ENCODE results near the gene CMTM4. TPM values are rescaled to one million over a fixed set of nuclear protein-coding genes. Genes with fewer than 3 reads are reported as not detected.

Gene CMTM4
- polyA plus RNA-seq, 1 of the 3 experiments (the other 2 are of a cell fraction): 21.7 TPM

GRCh38 chr16:66677836-66678235, 18.7 kb downstream of the CMTM4 start:
- Histone ChIP-seq H3K36me3 (replicated peaks in 1 of 2; ENCODE audit: control insufficient read depth in 1 of 2, insufficient read depth in 2 of 2, low read length in 1 of 2) (no peaks in the 10 kb centered on the region), H3K79me2 (ENCODE audit: insufficient read depth) (peaks cover 26% of the 10 kb centered on the region), H3F3A (replicated peaks; ENCODE audit: insufficient read depth) (peaks cover 10% of the 10 kb centered on the region), H3K9me2 (no peaks in the 10 kb centered on the region), H2AFZ (ENCODE audit: low read depth) (no peak overlapping the region), H3K4me2 (no peak overlapping the region), H3K27ac (ENCODE audit: low read depth in 2 of 2, low read length in 1 of 2) (peak overlapping the region in 1 of 2 experiments; percentile 32; a peak in 1 of 4 replicates), H3K27me3 (ENCODE audit: insufficient read depth) (no peaks in the 10 kb centered on the region), H3K4me1 (ENCODE audit: control insufficient read depth in 1 of 2, insufficient read depth in 2 of 2, low read depth in 1 of 2, low read length in 1 of 2) (0 out of 4 replicates have a peak, but pooled peaks cover 0 to 5% of the 10 kb centered on the region in 2 experiments), H4K20me1 (ENCODE audit: insufficient read depth) (no peaks in the 10 kb centered on the region), H3K4me3 (ENCODE audit: low read depth in 2 of 2, low read length in 1 of 2) (no peak overlapping the region), H3K9ac (no peak overlapping the region), H3K9me3 (no peaks in the 10 kb centered on the region)
- no peak for DNase-seq
- TF ChIP-seq EZH2phosphoT487 (IDR thresholded peaks at IDR 0.05; ENCODE audit: borderline replicate concordance, low read depth) (no peak), PBX3 (IDR thresholded peaks at IDR 0.05) (no peak), MEF2A (IDR thresholded peaks at IDR 0.05; ENCODE audit: borderline replicate concordance, low read depth) (no peak), RAD21 (IDR thresholded peaks at IDR 0.05; ENCODE audit: low read length) (no peak), JUND (IDR thresholded peaks at IDR 0.05) (no peak), SMC3 (IDR thresholded peaks at IDR 0.05; ENCODE audit: low read depth, low read length) (no peak), GATA2 (CRISPR knock-in tag; IDR thresholded peaks at IDR 0.05) (no peak), NRF1 (IDR thresholded peaks at IDR 0.05; ENCODE audit: low read depth, low read length) (no peak)
- TF ChIP-seq, protein P1, sequence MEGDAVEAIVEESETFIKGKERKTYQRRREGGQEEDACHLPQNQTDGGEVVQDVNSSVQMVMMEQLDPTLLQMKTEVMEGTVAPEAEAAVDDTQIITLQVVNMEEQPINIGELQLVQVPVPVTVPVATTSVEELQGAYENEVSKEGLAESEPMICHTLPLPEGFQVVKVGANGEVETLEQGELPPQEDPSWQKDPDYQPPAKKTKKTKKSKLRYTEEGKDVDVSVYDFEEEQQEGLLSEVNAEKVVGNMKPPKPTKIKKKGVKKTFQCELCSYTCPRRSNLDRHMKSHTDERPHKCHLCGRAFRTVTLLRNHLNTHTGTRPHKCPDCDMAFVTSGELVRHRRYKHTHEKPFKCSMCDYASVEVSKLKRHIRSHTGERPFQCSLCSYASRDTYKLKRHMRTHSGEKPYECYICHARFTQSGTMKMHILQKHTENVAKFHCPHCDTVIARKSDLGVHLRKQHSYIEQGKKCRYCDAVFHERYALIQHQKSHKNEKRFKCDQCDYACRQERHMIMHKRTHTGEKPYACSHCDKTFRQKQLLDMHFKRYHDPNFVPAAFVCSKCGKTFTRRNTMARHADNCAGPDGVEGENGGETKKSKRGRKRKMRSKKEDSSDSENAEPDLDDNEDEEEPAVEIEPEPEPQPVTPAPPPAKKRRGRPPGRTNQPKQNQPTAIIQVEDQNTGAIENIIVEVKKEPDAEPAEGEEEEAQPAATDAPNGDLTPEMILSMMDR (IDR thresholded peaks at IDR 0.05): no peak
- TF ChIP-seq, protein P2, sequence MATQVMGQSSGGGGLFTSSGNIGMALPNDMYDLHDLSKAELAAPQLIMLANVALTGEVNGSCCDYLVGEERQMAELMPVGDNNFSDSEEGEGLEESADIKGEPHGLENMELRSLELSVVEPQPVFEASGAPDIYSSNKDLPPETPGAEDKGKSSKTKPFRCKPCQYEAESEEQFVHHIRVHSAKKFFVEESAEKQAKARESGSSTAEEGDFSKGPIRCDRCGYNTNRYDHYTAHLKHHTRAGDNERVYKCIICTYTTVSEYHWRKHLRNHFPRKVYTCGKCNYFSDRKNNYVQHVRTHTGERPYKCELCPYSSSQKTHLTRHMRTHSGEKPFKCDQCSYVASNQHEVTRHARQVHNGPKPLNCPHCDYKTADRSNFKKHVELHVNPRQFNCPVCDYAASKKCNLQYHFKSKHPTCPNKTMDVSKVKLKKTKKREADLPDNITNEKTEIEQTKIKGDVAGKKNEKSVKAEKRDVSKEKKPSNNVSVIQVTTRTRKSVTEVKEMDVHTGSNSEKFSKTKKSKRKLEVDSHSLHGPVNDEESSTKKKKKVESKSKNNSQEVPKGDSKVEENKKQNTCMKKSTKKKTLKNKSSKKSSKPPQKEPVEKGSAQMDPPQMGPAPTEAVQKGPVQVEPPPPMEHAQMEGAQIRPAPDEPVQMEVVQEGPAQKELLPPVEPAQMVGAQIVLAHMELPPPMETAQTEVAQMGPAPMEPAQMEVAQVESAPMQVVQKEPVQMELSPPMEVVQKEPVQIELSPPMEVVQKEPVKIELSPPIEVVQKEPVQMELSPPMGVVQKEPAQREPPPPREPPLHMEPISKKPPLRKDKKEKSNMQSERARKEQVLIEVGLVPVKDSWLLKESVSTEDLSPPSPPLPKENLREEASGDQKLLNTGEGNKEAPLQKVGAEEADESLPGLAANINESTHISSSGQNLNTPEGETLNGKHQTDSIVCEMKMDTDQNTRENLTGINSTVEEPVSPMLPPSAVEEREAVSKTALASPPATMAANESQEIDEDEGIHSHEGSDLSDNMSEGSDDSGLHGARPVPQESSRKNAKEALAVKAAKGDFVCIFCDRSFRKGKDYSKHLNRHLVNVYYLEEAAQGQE (IDR thresholded peaks at IDR 0.05; ENCODE audit: low read depth, low read length): no peak
- 100% methylated on average over 6 of the region's 6 CpGs for WGBS (ENCODE audit: low lambda C conversion rate)
- POLR2A ChIA-PET: no interaction called here
- CTCF ChIA-PET: interaction anchor here (0.7 to 2.1 kb wide), 5 partner anchors 14 to 195 kb away, joined by 4 to 9 read pairs (median 4); no protein-coding TSS in a partner anchor

DNA sequence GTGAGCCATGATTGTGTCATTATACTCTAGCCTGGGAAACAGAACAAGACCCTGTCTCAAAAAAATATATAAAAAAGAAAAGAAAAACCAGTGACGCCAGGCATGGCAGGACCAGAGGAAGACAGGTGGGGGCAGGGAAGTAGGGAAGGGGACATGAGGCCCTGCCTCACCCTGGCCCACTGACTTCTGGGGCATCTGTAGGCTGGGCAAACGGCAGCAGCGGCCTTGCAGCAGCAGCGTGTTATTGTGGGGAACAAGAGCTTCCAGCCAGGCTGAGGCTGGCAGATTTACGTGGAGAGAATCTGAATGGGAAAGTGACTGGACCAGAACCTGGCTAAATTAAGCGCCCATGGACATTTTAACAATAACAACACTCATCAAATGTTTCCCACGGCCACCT, 19.4 kb downstream of the CMTM4 start:
- Histone ChIP-seq H4K20me1 (ENCODE audit: insufficient read depth) (no peaks in the 10 kb centered on the region), H2AFZ (ENCODE audit: low read depth) (no peak overlapping the region), H3K4me3 (ENCODE audit: low read depth in 2 of 2, low read length in 1 of 2) (no peak overlapping the region), H3K36me3 (replicated peaks in 1 of 2; ENCODE audit: control insufficient read depth in 1 of 2, insufficient read depth in 2 of 2, low read length in 1 of 2) (no peaks in the 10 kb centered on the region), H3F3A (replicated peaks; ENCODE audit: insufficient read depth) (peaks cover 6% of the 10 kb centered on the region), H3K9me2 (no peaks in the 10 kb centered on the region), H3K4me2 (no peak overlapping the region), H3K27ac (ENCODE audit: low read depth in 2 of 2, low read length in 1 of 2) (no peak overlapping the region), H3K4me1 (ENCODE audit: control insufficient read depth in 1 of 2, insufficient read depth in 2 of 2, low read depth in 1 of 2, low read length in 1 of 2) (no peaks in the 10 kb centered on the region), H3K9me3 (no peaks in the 10 kb centered on the region), H3K79me2 (ENCODE audit: insufficient read depth) (peaks cover 26% of the 10 kb centered on the region), H3K9ac (no peak overlapping the region), H3K27me3 (ENCODE audit: insufficient read depth) (no peaks in the 10 kb centered on the region)
- DNase-seq: no peak
- CTCF ChIA-PET: interaction anchor here (0.7 to 2.1 kb wide), 5 partner anchors 14 to 196 kb away, joined by 4 to 9 read pairs (median 4); no protein-coding TSS in a partner anchor
- WGBS (ENCODE audit: low lambda C conversion rate): 97% methylated on average over 7 of the region's 7 CpGs
- POLR2A ChIA-PET: no interaction called here
- TF ChIP-seq YY1 (IDR thresholded peaks at IDR 0.05; ENCODE audit: low read depth) (no peak), FOSL2 (IDR thresholded peaks at IDR 0.05; ENCODE audit: borderline replicate concordance, low read depth) (no peak), FOXM1 (IDR thresholded peaks at IDR 0.05; ENCODE audit: low read depth) (no peak), POLR2AphosphoS5 (IDR thresholded peaks at IDR 0.05; ENCODE audit: low read depth, low read length) (no peak), GATA2 (CRISPR knock-in tag; IDR thresholded peaks at IDR 0.05) (no peak), TEAD4 (IDR thresholded peaks at IDR 0.05; ENCODE audit: borderline replicate concordance, insufficient read depth) (no peak), EP300 (IDR thresholded peaks at IDR 0.05; ENCODE audit: borderline replicate concordance in 1 of 2, low read depth in 1 of 2, low read length in 1 of 2) (no peak), MAX (IDR thresholded peaks at IDR 0.05; ENCODE audit: low read depth) (no peak), GABPA (IDR thresholded peaks at IDR 0.05; ENCODE audit: low read depth) (no peak), CHD2 (IDR thresholded peaks at IDR 0.05; ENCODE audit: low read length, partially characterized antibody) (no peak), RCOR1 (IDR thresholded peaks at IDR 0.05; ENCODE audit: low read length) (no peak), FOXJ3 (CRISPR knock-in tag; IDR thresholded peaks at IDR 0.05) (no peak)
